DMS153 treated with DMSO at 0.1 percent for 48 hours (cell line): ENCODE results near the gene SYT5.
A peak's percentile ranks its signal among the peaks of the same experiment; 100 is the strongest.

Source experiments
- DNase-seq: peaks from one replicate; lab custom pipeline; 2025; ENCODE audit not compliant: unreplicated experiment; lab: John Stamatoyannopoulos, UW

SYT5 gene

GRCh38 chr19:55147545-55148251 is 32.4 kb downstream of the SYT5 start:
- DNase-seq, result no peak

GRCh38 chr19:55146705-55147273 is 33.3 kb downstream of the SYT5 start:
- DNase-seq, result peak; percentile 88

- DNase-seq, result peak; percentile 80
Measured at GRCh38 chr19:55146078-55146704, 33.9 kb downstream of the SYT5 start.

GRCh38 chr19:55145232-55145631 is 34.9 kb downstream of the SYT5 start:
- DNase-seq, result no peak

- DNase-seq, result no peak
Measured at GRCh38 chr19:55141696-55142095, 38.4 kb downstream of the SYT5 start.

GRCh38 chr19:55137915-55138314 is 42.2 kb downstream of the SYT5 start:
- DNase-seq, result no peak

GRCh38 chr19:55136399-55137102 is 43.5 kb downstream of the SYT5 start:
- no peak for DNase-seq

GRCh38 chr19:55134736-55135135 is 45.4 kb downstream of the SYT5 start:
- DNase-seq, result no peak

- no peak for DNase-seq
Measured at GRCh38 chr19:55133639-55134444, 46.2 kb downstream of the SYT5 start.

- no peak for DNase-seq
Measured at GRCh38 chr19:55132453-55133129, 47.5 kb downstream of the SYT5 start.

GRCh38 chr19:55131421-55131820 is 48.7 kb downstream of the SYT5 start:
- DNase-seq, result no peak
